ENCODE data around the gene SPANXD. TPM values are rescaled to one million over a fixed set of nuclear protein-coding genes. Genes with fewer than 3 reads are reported as not detected.

The SPANXD gene
- total RNA-seq, 1 experiment from 2014 or later: 1.3 TPM

DNA sequence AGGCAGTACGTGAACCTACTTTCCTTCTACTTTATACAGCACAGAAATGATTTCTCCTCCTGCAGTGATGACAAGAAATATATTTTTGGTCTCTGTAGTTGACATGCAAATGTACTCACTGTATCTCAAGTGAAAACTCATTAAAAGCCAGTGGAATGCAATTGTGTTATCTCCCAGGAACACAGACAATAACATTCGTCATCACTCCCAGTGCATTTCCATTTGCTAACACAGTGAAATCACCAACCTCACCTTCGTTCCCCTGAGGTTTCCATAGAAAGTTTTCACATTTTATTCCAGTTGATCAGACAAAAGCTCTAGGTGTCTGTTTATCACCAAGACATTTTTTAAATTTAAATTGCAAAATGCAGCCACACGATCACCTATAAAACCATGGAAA lies 2.5 kb upstream of the SPANXD start:
- no peaks in the 10 kb centered on the region for H3K36me3 ChIP-seq (ENCODE audit: low read depth)
- H3F3A ChIP-seq (ENCODE audit: insufficient read depth, low read depth): no peaks in the 10 kb centered on the region
- POLR2A ChIA-PET (ENCODE audit: unreplicated experiment): no interaction called here
- TF ChIP-seq, protein P1, sequence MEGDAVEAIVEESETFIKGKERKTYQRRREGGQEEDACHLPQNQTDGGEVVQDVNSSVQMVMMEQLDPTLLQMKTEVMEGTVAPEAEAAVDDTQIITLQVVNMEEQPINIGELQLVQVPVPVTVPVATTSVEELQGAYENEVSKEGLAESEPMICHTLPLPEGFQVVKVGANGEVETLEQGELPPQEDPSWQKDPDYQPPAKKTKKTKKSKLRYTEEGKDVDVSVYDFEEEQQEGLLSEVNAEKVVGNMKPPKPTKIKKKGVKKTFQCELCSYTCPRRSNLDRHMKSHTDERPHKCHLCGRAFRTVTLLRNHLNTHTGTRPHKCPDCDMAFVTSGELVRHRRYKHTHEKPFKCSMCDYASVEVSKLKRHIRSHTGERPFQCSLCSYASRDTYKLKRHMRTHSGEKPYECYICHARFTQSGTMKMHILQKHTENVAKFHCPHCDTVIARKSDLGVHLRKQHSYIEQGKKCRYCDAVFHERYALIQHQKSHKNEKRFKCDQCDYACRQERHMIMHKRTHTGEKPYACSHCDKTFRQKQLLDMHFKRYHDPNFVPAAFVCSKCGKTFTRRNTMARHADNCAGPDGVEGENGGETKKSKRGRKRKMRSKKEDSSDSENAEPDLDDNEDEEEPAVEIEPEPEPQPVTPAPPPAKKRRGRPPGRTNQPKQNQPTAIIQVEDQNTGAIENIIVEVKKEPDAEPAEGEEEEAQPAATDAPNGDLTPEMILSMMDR (conservative IDR thresholded peaks at IDR 0.05): no peak
- no peak for TF ChIP-seq EZH2 (IDR thresholded peaks at IDR 0.05; ENCODE audit: low read depth)
- H3K4me3 ChIP-seq: no peak overlapping the region
- intact Hi-C loops (cut with micrococcal nuclease; ENCODE audit: unreplicated experiment): no loop called here
- DNase-seq: no peak
- H3K27me3 ChIP-seq (ENCODE audit: insufficient read depth, low read depth): no peaks in the 10 kb centered on the region
- H3K9me2 ChIP-seq (ENCODE audit: insufficient read depth): no peaks in the 10 kb centered on the region; the same call in 1 of the 2 replicates
- no peaks in the 10 kb centered on the region for H3K79me2 ChIP-seq (ENCODE audit: low read depth)
- CTCF ChIA-PET: no interaction called here
- H4K20me1 ChIP-seq (ENCODE audit: insufficient read depth): 0 out of 2 replicates have a peak, but pooled peaks cover 5% of the 10 kb centered on the region
- no peak overlapping the region for H3K4me2 ChIP-seq
- H3K4me1 ChIP-seq (replicated peaks; ENCODE audit: insufficient read depth): no peaks in the 10 kb centered on the region
- no peaks in the 10 kb centered on the region for H3K9me3 ChIP-seq (ENCODE audit: insufficient read depth, low read depth)
- BruUV-seq (replicated peaks): no TSS peak
- H2AFZ ChIP-seq: no peak overlapping the region
- no peak overlapping the region for H3K27ac ChIP-seq

DNA sequence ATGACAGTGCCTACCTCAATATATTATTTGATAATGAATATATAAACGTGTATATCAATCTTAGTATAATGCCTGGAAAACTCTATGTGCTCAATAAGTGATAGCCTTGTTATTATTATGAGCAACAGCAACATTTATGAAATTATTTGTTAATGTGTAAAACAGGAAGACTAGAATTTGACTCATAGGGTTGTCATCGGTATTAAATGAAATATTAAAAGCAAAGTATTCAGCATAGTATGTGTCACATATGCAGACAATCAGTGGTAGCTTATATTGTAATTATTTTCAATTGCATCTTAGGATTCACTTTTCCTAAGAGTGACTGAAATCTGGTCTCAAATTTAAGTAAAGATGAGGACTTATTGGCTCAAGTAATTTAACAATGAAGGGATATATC lies 24.6 kb downstream of the SPANXD start:
- H3K9me2 ChIP-seq (ENCODE audit: insufficient read depth): no peaks in the 10 kb centered on the region
- H3K79me2 ChIP-seq (ENCODE audit: low read depth): no peaks in the 10 kb centered on the region
- no peaks in the 10 kb centered on the region for H3K9me3 ChIP-seq (ENCODE audit: insufficient read depth, low read depth)
- H3K36me3 ChIP-seq (ENCODE audit: low read depth): no peaks in the 10 kb centered on the region
- no peak for TF ChIP-seq EZH2 (IDR thresholded peaks at IDR 0.05; ENCODE audit: low read depth)
- TF ChIP-seq, protein P1 (conservative IDR thresholded peaks at IDR 0.05): no peak
- H2AFZ ChIP-seq: no peak overlapping the region
- POLR2A ChIA-PET (ENCODE audit: unreplicated experiment): no interaction called here
- CTCF ChIA-PET: no interaction called here
- no peaks in the 10 kb centered on the region for H3F3A ChIP-seq (ENCODE audit: insufficient read depth, low read depth)
- no peaks in the 10 kb centered on the region for H4K20me1 ChIP-seq (ENCODE audit: insufficient read depth)
- H3K4me1 ChIP-seq (replicated peaks; ENCODE audit: insufficient read depth): no peaks in the 10 kb centered on the region
- no peak for DNase-seq
- BruUV-seq (replicated peaks): no TSS peak
- no peaks in the 10 kb centered on the region for H3K27me3 ChIP-seq (ENCODE audit: insufficient read depth, low read depth)
- H3K4me2 ChIP-seq: no peak overlapping the region
- H3K27ac ChIP-seq: no peak overlapping the region
- intact Hi-C loops (cut with micrococcal nuclease; ENCODE audit: unreplicated experiment): no loop called here
- H3K4me3 ChIP-seq: no peak overlapping the region

DNA sequence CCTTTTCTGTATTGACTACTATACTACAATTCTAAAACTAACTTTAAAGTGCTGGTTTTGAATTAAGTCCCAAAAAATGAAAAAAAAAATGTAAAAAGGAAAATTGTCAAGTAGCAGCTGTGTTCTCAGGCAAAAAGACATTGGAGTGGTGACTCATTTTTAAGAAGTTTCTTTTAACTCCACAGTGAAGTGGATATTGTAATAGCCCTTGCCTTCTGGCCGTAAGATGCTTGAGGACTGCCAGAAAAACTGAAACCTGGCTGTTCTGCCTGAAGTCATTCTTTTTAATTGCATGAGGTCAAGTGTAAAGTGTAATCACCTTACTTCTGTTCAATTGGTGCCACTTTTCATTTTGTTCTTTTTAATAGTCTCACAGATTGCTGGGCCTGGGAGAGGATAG lies 28.9 kb downstream of the SPANXD start:
- Histone ChIP-seq H3K79me2 (ENCODE audit: low read depth) (no peaks in the 10 kb centered on the region), H2AFZ (no peak overlapping the region), H3K9me3 (ENCODE audit: insufficient read depth, low read depth) (no peaks in the 10 kb centered on the region), H3K4me3 (no peak overlapping the region), H3K4me1 (replicated peaks; ENCODE audit: insufficient read depth) (no peaks in the 10 kb centered on the region), H3K27ac (no peak overlapping the region), H3K36me3 (ENCODE audit: low read depth) (no peaks in the 10 kb centered on the region), H3K9me2 (ENCODE audit: insufficient read depth) (no peaks in the 10 kb centered on the region), H3K4me2 (no peak overlapping the region), H4K20me1 (ENCODE audit: insufficient read depth) (no peaks in the 10 kb centered on the region), H3K27me3 (ENCODE audit: insufficient read depth, low read depth) (no peaks in the 10 kb centered on the region), H3F3A (ENCODE audit: insufficient read depth, low read depth) (no peaks in the 10 kb centered on the region)
- intact Hi-C loops (cut with micrococcal nuclease; ENCODE audit: unreplicated experiment): no loop called here
- no peak for DNase-seq
- no TSS peak for BruUV-seq (replicated peaks)
- ChIA-PET POLR2A (ENCODE audit: unreplicated experiment) (no interaction called here), CTCF (no interaction called here)
- TF ChIP-seq, protein P1 (conservative IDR thresholded peaks at IDR 0.05): no peak
- TF ChIP-seq EZH2 (IDR thresholded peaks at IDR 0.05; ENCODE audit: low read depth): no peak

Measured in PC-9 (cell line).